DOHH2 (cell line): ENCODE results near the gene PRADC1.

ENCODE experiments used
- H3F3A ChIP-seq: fragments of 200-600 bp; sonication (generic), shearing (Covaris generic); 2 replicates; pipeline ENCODE4 v1.6.0; 2016; ENCODE audit warnings: antibody characterized with exemption, mild to moderate bottlenecking; ENCODE audit not compliant: control insufficient read depth, insufficient read depth
- H3K27ac ChIP-seq: fragments of 200-600 bp; sonication (generic); 2 replicates; pipeline ENCODE4 v1.5.1; 2014; ENCODE audit warnings: low read depth, mild to moderate bottlenecking, low read length, moderate library complexity
- H3K27me3 ChIP-seq: fragments of 200-600 bp; sonication (generic); 2 replicates; pipeline ENCODE4 v1.6.1; 2014; ENCODE audit warnings: mild to moderate bottlenecking, low read length, mixed read lengths; ENCODE audit not compliant: control insufficient read depth
- H3K36me3 ChIP-seq: fragments of 200-600 bp; sonication (generic); 2 replicates; pipeline ENCODE4 v1.6.1; 2014; ENCODE audit warnings: mild to moderate bottlenecking, low read length, moderate library complexity, mixed read lengths; ENCODE audit not compliant: control insufficient read depth
- H3K4me1 ChIP-seq: fragments of 200-600 bp; sonication (generic); 2 replicates; pipeline ENCODE4 v1.6.1; 2014; ENCODE audit warnings: mild to moderate bottlenecking, low read length, mixed read lengths; ENCODE audit not compliant: control insufficient read depth
- H3K4me2 ChIP-seq: fragments of 200-600 bp; sonication (generic); 2 replicates; pipeline ENCODE4 v1.6.0; 2014; ENCODE audit warnings: mild to moderate bottlenecking, low read length, moderate library complexity
- H3K4me3 ChIP-seq: fragments of 200-600 bp; sonication (generic); 2 replicates; pipeline ENCODE4 v1.5.1; 2014; ENCODE audit warnings: mild to moderate bottlenecking, low read length, mixed read lengths
- H3K79me2 ChIP-seq: fragments of 200-600 bp; sonication (generic); 2 replicates; pipeline ENCODE4 v1.6.1; 2014; ENCODE audit warnings: mild to moderate bottlenecking, low read length, mixed read lengths; ENCODE audit not compliant: control insufficient read depth
- H3K9me2 ChIP-seq: fragments of 200-600 bp; sonication (generic); replicated peaks from 2 replicates; pipeline ENCODE4 v1.6.1; 2014; ENCODE audit warnings: mild to moderate bottlenecking, low read length, mixed read lengths; ENCODE audit not compliant: control insufficient read depth
- H3K9me3 ChIP-seq: fragments of 200-600 bp; sonication (generic); 2 replicates; pipeline ENCODE4 v1.6.1; 2014; ENCODE audit warnings: antibody characterized with exemption, low read length, mixed read lengths; ENCODE audit not compliant: control insufficient read depth, insufficient read depth
- H4K20me1 ChIP-seq: fragments of 200-600 bp; sonication (generic); 2 replicates; pipeline ENCODE4 v1.6.0; 2014; ENCODE audit warnings: low read depth, mild to moderate bottlenecking, antibody characterized with exemption, low read length, moderate library complexity; ENCODE audit not compliant: control insufficient read depth, insufficient read depth
- EZH2phosphoT487 ChIP-seq: fragments of 200-600 bp; sonication (generic); IDR thresholded peaks from 2 replicates; pipeline ENCODE4 v1.6.1; 2017; ENCODE audit warnings: borderline replicate concordance, mild to moderate bottlenecking, antibody characterized with exemption, low read length, moderate library complexity, mixed read lengths
- TF ChIP-seq, protein P1 (sequence below): fragments of 200-600 bp; sonication (generic); IDR thresholded peaks from one replicate; pipeline ENCODE4 v1.5.1; 2014; ENCODE audit warnings: antibody characterized with exemption, mild to moderate bottlenecking, low read depth, low read length; ENCODE audit not compliant: poor library complexity, severe bottlenecking

Gene PRADC1

DNA sequence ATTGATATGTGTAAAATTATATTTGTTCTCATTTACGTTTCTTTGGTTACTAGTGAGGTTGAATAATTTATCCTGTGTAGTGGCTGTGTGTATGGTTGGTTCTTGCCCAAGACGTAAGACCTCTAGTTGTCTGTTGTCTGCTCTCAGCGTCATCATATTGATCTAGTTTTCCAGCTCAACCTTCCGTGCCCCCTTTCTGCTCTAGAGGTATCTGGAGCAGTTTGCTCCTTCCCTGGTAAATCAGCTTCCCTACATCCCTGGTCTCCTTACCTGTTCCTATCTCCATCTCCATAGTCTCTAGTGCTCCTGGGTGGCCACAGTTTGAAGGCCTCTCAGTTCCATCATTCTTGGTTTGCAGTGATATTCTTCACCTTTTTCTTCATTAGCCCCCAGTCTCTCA lies 17.8 kb downstream of the PRADC1 start:
- TF ChIP-seq, protein P1, sequence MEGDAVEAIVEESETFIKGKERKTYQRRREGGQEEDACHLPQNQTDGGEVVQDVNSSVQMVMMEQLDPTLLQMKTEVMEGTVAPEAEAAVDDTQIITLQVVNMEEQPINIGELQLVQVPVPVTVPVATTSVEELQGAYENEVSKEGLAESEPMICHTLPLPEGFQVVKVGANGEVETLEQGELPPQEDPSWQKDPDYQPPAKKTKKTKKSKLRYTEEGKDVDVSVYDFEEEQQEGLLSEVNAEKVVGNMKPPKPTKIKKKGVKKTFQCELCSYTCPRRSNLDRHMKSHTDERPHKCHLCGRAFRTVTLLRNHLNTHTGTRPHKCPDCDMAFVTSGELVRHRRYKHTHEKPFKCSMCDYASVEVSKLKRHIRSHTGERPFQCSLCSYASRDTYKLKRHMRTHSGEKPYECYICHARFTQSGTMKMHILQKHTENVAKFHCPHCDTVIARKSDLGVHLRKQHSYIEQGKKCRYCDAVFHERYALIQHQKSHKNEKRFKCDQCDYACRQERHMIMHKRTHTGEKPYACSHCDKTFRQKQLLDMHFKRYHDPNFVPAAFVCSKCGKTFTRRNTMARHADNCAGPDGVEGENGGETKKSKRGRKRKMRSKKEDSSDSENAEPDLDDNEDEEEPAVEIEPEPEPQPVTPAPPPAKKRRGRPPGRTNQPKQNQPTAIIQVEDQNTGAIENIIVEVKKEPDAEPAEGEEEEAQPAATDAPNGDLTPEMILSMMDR = no peak
- no peak for TF ChIP-seq EZH2phosphoT487
- Histone ChIP-seq H3K9me2 (no peaks in the 10 kb centered on the region), H3K4me2 (peak overlapping the region; percentile 68), H3K4me1 (peaks cover 32% of the 10 kb centered on the region), H3K9me3 (no peaks in the 10 kb centered on the region), H3K79me2 (peaks cover 49% of the 10 kb centered on the region), H3K27ac (no peak overlapping the region; the same call in 1 of the 2 replicates), H3F3A (peaks cover 3% of the 10 kb centered on the region; the same call in 1 of the 2 replicates), H3K4me3 (peak overlapping the region; percentile 86), H4K20me1 (no peaks in the 10 kb centered on the region), H3K27me3 (no peaks in the 10 kb centered on the region), H3K36me3 (peaks cover 6% of the 10 kb centered on the region; the same call in 1 of the 2 replicates)

DNA sequence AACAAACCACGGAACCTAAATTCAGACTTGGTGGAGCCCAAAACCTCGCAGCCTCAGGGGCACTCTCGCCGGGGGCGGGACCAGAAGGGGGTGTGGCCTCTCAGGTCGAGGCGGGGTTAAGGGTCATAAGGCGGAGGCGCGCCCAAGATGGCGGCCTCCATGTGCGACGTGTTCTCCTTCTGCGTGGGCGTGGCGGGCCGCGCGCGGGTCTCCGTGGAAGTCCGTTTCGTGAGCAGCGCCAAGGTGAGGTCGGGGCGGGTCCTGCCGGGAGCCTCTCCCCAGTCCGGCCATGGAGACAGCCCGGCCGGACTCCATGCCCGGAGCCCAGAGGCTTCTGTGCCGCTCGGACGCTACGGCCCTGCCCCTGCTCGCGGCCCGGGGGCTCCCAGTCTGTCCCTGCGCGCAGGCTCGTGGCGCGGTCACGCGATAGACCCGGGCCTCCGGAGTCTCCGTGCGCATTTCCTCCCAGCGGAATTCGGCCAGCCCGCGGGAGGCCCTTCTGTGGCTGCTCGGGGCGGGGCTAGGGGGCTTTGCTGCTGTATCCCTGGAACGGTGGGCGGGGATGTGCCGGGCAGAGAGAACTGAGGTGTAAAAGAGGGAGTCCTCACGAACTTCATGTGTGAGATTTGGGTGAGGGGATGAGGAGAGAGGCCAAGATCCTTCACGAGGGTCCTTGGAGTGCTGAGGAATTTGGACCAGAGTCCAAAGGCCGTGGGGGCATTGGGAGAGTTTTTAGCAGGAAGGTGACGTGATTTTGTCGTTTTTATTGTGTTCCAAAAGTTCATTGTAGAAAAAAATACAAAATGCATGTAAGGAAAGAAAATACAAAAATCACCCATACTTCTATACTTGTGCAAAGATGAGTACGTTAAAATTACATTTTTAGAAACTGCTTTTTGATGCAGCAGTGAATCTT lies 18.7 kb downstream of the PRADC1 start, which contains the start of gene SMYD5:
Gene SMYD5, plus strand, starts transcription at position 126 of the 916 bp plus-strand sequence. Its CDS starts 22 bp downstream, at position 148.
- Histone ChIP-seq H3F3A (peaks cover 3% of the 10 kb centered on the region; the same call in 1 of the 2 replicates), H3K9me2 (no peaks in the 10 kb centered on the region), H3K79me2 (peaks cover 49% of the 10 kb centered on the region), H3K27me3 (no peaks in the 10 kb centered on the region), H3K4me3 (peak within 1 kb of the TSS; percentile 86), H3K9me3 (no peaks in the 10 kb centered on the region), H3K36me3 (peaks cover 5% of the 10 kb centered on the region; the same call in 1 of the 2 replicates), H3K4me2 (peak within 1 kb of the TSS; percentile 68), H3K4me1 (peaks cover 32% of the 10 kb centered on the region), H4K20me1 (no peaks in the 10 kb centered on the region), H3K27ac (peak within 1 kb of the TSS; percentile 54)
- TF ChIP-seq, protein P1 = no peak
- no peak for TF ChIP-seq EZH2phosphoT487

DNA sequence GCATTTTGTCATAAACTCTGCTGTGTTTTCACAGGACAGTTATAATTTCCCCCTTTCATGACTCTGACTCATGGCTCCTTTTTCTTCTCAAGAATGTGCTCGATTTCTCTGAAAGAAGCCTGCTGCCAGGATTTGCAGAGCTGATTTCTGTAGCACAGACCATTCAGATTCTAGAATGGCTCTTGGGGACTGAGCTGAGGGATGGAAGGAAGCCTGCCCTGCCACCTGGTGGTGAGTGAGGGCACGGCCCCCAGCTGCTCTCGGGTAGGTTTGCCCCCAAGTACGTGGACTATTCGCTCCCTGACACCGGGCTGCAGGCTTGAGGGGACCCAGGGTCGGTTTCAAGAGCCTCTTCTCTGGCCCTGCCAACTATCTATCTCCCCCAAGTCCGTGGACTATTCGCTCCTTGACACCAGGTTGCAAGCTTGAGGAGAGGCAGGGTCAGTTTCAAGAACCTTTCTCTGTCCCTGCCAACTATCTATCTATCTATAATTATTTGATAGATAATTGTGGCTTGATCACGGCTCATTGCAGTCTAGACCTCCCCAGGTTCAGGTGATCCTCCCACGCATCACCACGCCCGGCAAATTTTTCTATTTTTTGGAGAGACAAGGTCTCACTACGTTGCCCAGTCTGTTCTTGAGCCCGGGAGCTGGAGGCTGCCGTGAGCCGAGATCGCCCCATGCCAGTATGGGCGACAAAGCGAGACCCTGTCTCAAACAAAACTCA lies 20.4 kb downstream of the PRADC1 start:
- Histone ChIP-seq H3K4me2 (no peak overlapping the region), H3K79me2 (peaks cover 35% of the 10 kb centered on the region), H4K20me1 (no peaks in the 10 kb centered on the region), H3K27ac (no peak overlapping the region), H3F3A (peaks cover 3% of the 10 kb centered on the region; the same call in 1 of the 2 replicates), H3K27me3 (no peaks in the 10 kb centered on the region), H3K9me3 (no peaks in the 10 kb centered on the region), H3K36me3 (no peaks in the 10 kb centered on the region), H3K4me1 (peaks cover 32% of the 10 kb centered on the region), H3K9me2 (no peaks in the 10 kb centered on the region), H3K4me3 (no peak overlapping the region)
- TF ChIP-seq, protein P1 = peak; percentile 95
- TF ChIP-seq EZH2phosphoT487 = no peak
